Stimulated activated naive CD8-positive, alpha-beta T cell treated with anti-CD3 and anti-CD28 coated beads, Interleukin-15, Interleukin-2, amounts not matched to agents 100 ng/mL and 50 ng/mL, for 24 hours (primary cell): ENCODE measurements around the gene LIME1.

Experiments used
- H3K27ac Mint-ChIP-seq: one replicate; pipeline ENCODE4 v1.8.0; 2021; ENCODE audit warnings: mild to moderate bottlenecking, mixed read lengths
- H3K27me3 Mint-ChIP-seq: one replicate; pipeline ENCODE4 v1.8.0; 2021; ENCODE audit warnings: mixed read lengths
- H3K36me3 Mint-ChIP-seq: one replicate; pipeline ENCODE4 v1.8.0; 2021; ENCODE audit warnings: low read depth, mixed read lengths
- H3K4me1 Mint-ChIP-seq: one replicate; pipeline ENCODE4 v1.8.0; 2021; ENCODE audit warnings: low read depth, mixed read lengths
- H3K4me3 Mint-ChIP-seq: one replicate; pipeline ENCODE4 v1.8.0; 2021; ENCODE audit warnings: mild to moderate bottlenecking, mixed read lengths
- H3K9me3 Mint-ChIP-seq: one replicate; pipeline ENCODE4 v1.8.0; 2021; ENCODE audit warnings: mixed read lengths

LIME1 gene

GRCh38 chr20:63694584-63695423, 41.7 kb upstream of the LIME1 start:
- H3K4me3 Mint-ChIP-seq = no peak overlapping the region
- no peaks in the 10 kb centered on the region for H3K27me3 Mint-ChIP-seq
- peaks cover 10% of the 10 kb centered on the region for H3K36me3 Mint-ChIP-seq
- no peaks in the 10 kb centered on the region for H3K9me3 Mint-ChIP-seq
- H3K4me1 Mint-ChIP-seq = peaks cover 31% of the 10 kb centered on the region
- H3K27ac Mint-ChIP-seq = no peak overlapping the region

- Mint-ChIP-seq H3K4me1 (peaks cover 35% of the 10 kb centered on the region), H3K9me3 (no peaks in the 10 kb centered on the region), H3K27ac (no peak overlapping the region), H3K27me3 (no peaks in the 10 kb centered on the region), H3K36me3 (peaks cover 10% of the 10 kb centered on the region), H3K4me3 (no peak overlapping the region)
These were observed 40.8 kb upstream of the LIME1 start for GRCh38 chr20:63695424-63696305.

GRCh38 chr20:63696306-63696627, 40.2 kb upstream of the LIME1 start:
- Mint-ChIP-seq H3K4me1 (peaks cover 35% of the 10 kb centered on the region), H3K27ac (no peak overlapping the region)

GRCh38 chr20:63696628-63697356, 39.7 kb upstream of the LIME1 start, which contains the start of gene TNFRSF6B:
Gene TNFRSF6B (plus strand): TSS chr20:63696652. CDS start chr20:63696768, 116 bp downstream.
- Mint-ChIP-seq H3K27ac (no peak within 1 kb of the TSS), H3K27me3 (no peaks in the 10 kb centered on the region), H3K4me3 (peak within 1 kb of the TSS; percentile 13), H3K9me3 (no peaks in the 10 kb centered on the region), H3K36me3 (peaks cover 10% of the 10 kb centered on the region), H3K4me1 (peaks cover 35% of the 10 kb centered on the region)

More at GRCh38 chr20:63696306-63696627, 40.2 kb upstream of the LIME1 start:
- Mint-ChIP-seq H3K4me3 (no peak overlapping the region), H3K9me3 (no peaks in the 10 kb centered on the region), H3K27me3 (no peaks in the 10 kb centered on the region), H3K36me3 (peaks cover 10% of the 10 kb centered on the region)

GRCh38 chr20:63697357-63697867, 39.1 kb upstream of the LIME1 start:
- H3K9me3 Mint-ChIP-seq = no peaks in the 10 kb centered on the region
- peaks cover 35% of the 10 kb centered on the region for H3K4me1 Mint-ChIP-seq
- no peaks in the 10 kb centered on the region for H3K27me3 Mint-ChIP-seq
- H3K36me3 Mint-ChIP-seq = peaks cover 8% of the 10 kb centered on the region
- H3K27ac Mint-ChIP-seq = no peak overlapping the region
- peak overlapping the region; percentile 13 for H3K4me3 Mint-ChIP-seq

GRCh38 chr20:63697868-63698545, 38.5 kb upstream of the LIME1 start:
- Mint-ChIP-seq H3K27ac (no peak overlapping the region), H3K36me3 (peaks cover 6% of the 10 kb centered on the region), H3K4me3 (no peak overlapping the region), H3K27me3 (no peaks in the 10 kb centered on the region), H3K9me3 (no peaks in the 10 kb centered on the region), H3K4me1 (peaks cover 35% of the 10 kb centered on the region)

- peak overlapping the region; percentile 52 for H3K27ac Mint-ChIP-seq
- H3K4me1 Mint-ChIP-seq = peaks cover 32% of the 10 kb centered on the region
- peak overlapping the region; percentile 17 for H3K4me3 Mint-ChIP-seq
- H3K36me3 Mint-ChIP-seq = peaks cover 3% of the 10 kb centered on the region
- H3K9me3 Mint-ChIP-seq = no peaks in the 10 kb centered on the region
- H3K27me3 Mint-ChIP-seq = no peaks in the 10 kb centered on the region
These were observed 37.6 kb upstream of the LIME1 start for GRCh38 chr20:63698739-63699465.

- H3K27ac Mint-ChIP-seq = peak overlapping the region; percentile 52
- H3K4me3 Mint-ChIP-seq = peak overlapping the region; percentile 17
These were observed 36.8 kb upstream of the LIME1 start for GRCh38 chr20:63699466-63700198.

GRCh38 chr20:63700199-63701050, 36.0 kb upstream of the LIME1 start:
- H3K9me3 Mint-ChIP-seq = no peaks in the 10 kb centered on the region
- H3K27ac Mint-ChIP-seq = no peak overlapping the region
- no peak overlapping the region for H3K4me3 Mint-ChIP-seq
- no peaks in the 10 kb centered on the region for H3K27me3 Mint-ChIP-seq
- peaks cover 4% of the 10 kb centered on the region for H3K36me3 Mint-ChIP-seq
- H3K4me1 Mint-ChIP-seq = peaks cover 33% of the 10 kb centered on the region

More at GRCh38 chr20:63699466-63700198, 36.8 kb upstream of the LIME1 start:
- H3K36me3 Mint-ChIP-seq = no peaks in the 10 kb centered on the region
- H3K4me1 Mint-ChIP-seq = peaks cover 32% of the 10 kb centered on the region
- no peaks in the 10 kb centered on the region for H3K9me3 Mint-ChIP-seq
- no peaks in the 10 kb centered on the region for H3K27me3 Mint-ChIP-seq

- Mint-ChIP-seq H3K27me3 (no peaks in the 10 kb centered on the region), H3K36me3 (peaks cover 10% of the 10 kb centered on the region), H3K9me3 (no peaks in the 10 kb centered on the region), H3K4me3 (no peak overlapping the region), H3K27ac (no peak overlapping the region), H3K4me1 (peaks cover 38% of the 10 kb centered on the region)
These were observed 35.5 kb upstream of the LIME1 start for GRCh38 chr20:63701051-63701328.

GRCh38 chr20:63701329-63702035, 35.0 kb upstream of the LIME1 start:
- peaks cover 12% of the 10 kb centered on the region for H3K36me3 Mint-ChIP-seq
- H3K4me1 Mint-ChIP-seq = peaks cover 39% of the 10 kb centered on the region
- H3K27ac Mint-ChIP-seq = no peak overlapping the region
- no peaks in the 10 kb centered on the region for H3K9me3 Mint-ChIP-seq
- no peaks in the 10 kb centered on the region for H3K27me3 Mint-ChIP-seq
- H3K4me3 Mint-ChIP-seq = no peak overlapping the region

- no peak overlapping the region for H3K4me3 Mint-ChIP-seq
- peaks cover 19% of the 10 kb centered on the region for H3K36me3 Mint-ChIP-seq
- no peaks in the 10 kb centered on the region for H3K9me3 Mint-ChIP-seq
- H3K4me1 Mint-ChIP-seq = peaks cover 45% of the 10 kb centered on the region
- H3K27me3 Mint-ChIP-seq = no peaks in the 10 kb centered on the region
- peak overlapping the region; percentile 26 for H3K27ac Mint-ChIP-seq
These were observed 34.3 kb upstream of the LIME1 start for GRCh38 chr20:63702036-63702665.
